Stimulated activated CD8-positive, alpha-beta memory T cell treated with anti-CD3 and anti-CD28 coated beads, Interleukin-15, amount 100 ng/mL, for 48 hours (primary cell): ENCODE measurements around the gene DIDO1.
"Not testable (repeated sequence)": the region's sequence is repeated elsewhere in the genome, so short reads cannot be mapped to it uniquely, and the experiment has no call there.

Source experiments
- DNase-seq, 2 donors: peaks; one replicate each; pipeline ENCODE4 v3.0.0-alpha.2; 2020; ENCODE audit warnings: low read depth in 2 of 2

Gene DIDO1

DNA sequence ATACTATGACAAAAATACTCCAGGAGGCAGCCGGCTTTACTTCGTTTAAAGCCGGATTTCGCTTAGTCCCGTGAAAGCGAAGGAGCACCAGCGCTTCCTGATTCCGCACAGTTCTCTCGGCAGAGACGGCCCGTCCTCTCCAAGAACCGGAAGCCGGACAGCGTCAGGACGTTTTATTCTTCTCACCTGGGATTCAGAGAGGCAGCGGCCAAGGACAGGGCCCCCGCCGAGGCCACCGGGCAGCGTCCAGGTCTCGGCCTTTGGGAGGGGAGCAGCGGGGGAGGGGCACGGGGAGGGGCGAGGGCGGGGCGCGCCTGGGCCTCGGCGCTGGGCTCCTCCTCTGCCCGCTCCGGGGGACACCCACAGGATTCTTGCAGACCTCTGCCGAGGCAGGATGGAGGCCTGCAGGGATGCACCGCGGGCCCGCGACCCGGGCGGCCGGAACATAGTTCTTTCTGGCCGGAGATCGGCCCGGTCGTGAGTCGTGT, 2.8 kb upstream of the DIDO1 start:
- peak in 1 of 2 donors; percentile 45 for DNase-seq

DNA sequence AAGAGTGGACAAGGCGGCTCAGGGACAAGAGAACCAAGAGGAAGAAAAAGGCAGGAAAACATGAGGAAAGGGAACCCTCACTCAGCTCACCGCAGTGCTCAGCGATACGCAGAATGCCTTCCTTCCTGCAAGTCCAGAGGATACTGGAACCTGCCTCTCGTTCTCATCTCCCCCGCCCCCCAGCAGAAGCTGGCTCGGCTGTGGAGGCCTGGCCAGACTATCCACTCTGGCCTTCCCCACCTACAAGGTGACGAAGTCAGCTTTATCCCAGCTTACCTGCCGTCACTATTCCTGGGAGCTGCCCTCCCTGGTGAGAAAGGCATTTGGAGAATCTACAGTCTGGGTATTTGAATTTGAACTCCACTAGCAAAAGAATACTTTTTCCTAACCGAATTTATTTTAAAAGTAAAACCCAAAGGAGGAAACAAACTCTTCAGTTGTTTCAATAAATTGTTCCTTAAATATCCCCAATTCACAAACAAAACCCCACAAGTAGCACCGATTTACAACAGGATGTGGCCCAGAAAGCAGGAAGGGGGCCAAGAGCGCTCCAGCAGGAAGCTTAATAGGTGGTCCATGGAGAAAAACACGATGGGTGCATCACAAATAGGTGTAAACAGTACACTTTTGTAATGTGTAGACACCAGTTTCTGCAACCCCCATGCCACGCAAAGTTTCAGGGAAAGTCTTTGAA, 2.1 kb upstream of the DIDO1 start:
- DNase-seq, result no peak

DNA sequence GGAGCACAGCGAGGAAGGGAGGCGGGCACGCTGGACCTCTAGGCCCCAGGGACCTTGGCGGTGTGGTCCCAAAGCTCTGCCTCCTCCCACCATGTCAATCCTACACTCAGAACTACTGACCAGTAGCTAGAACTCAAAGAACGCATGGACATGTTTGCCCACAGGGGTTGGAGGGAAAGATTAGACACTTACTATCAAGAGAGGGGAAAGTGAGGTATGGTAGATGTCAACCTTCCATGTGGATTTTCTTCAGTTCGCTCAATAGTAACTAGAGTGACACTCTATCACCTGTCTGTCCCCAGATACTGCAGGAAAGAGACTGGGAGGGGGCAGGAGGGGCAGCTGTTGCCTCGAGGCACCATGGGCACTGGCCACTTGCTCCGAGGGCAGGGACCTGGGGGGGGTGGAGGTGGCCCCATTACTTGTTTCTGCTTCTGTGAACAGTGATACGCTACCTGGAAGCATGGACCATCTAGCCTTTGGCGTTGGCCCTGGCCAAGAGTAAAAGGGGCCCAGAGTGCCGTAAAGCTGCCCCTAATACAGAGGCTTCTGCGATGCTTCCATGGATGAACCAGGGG, 912 bp upstream of the DIDO1 start:
- DNase-seq, result no peak

GRCh38 chr20:62925420-62926228, 681 bp downstream of the DIDO1 start:
- DNase-seq, result no peak

DNA sequence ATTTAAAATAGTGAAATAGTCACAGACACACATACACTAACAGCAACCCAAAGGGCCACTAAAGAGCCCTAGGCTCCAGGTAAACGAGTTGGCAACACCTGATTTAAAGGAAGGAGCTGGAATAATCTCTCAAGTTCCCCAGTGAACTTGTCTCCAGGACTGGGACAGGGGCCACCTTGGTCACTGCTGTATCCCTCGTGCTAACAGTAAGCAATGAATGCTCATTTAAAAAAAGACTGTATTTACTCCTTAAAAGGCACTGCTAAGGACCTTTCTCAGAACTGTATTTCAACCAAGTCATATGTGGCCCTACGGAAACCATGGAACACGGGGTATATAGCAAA, 1.3 kb downstream of the DIDO1 start:
- no peak for DNase-seq

DNA sequence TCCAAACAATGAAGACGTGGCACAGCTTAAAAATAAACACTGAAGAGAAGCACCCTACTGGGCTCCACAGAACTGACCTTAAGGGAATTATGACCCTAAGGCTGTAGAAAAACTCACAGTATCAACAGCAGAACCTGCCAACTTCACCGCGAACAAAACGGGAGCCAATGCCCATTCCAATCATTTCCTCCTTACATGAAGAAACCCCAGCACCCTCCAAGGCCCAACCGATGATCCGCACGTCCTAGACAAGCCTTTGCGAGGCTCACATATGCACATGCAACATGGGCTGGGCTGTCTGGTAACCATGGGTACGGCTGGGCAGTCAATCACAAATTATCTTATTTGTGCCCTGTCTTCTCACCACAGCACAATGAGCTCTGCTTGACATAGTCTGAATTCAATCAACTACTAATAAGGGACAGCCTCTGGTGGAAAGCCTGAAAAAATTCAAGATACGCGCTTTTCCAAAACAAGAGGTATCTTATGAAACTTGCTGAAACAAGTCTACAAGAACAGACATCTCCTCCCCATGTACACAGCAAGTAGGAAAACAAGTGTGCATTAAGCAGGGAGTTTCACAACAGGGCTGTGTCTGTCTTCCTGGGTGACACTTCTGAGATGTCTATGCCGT, 1.7 kb downstream of the DIDO1 start:
- DNase-seq, result no peak

- DNase-seq, result no peak
Measured at GRCh38 chr20:62923669-62924441, 2.5 kb downstream of the DIDO1 start.

DNA sequence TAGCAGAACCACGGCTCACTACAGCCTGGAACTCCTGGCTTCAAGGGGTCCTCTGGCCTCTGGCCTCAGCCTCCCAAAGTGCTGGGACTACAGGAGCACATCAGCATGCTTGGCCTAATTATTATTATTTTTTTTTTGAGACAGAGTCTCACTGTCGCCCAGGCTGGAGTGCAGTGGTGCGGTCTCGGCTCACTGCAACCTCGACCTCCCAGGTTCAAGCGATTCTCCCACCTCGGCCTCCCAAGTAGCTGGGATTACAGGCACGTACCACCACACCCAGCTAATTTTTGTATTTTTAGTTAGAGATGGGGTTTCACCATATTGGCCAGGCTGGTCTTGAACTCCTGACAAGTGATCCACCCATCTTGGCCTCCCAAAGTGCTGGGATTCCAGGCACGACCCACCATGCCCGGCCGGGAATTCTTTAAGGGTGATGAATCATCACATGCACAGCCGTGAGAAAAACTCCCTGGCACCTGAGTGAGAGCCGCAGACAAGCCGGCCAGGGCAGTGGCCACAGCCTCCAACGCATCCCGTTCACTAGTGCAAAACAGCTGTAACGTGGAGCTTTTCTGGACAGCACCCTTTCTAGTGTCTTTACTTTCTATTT, 3.1 kb downstream of the DIDO1 start:
- not testable (repeated sequence) for DNase-seq

- peak in 1 of 2 donors; percentile 28 for DNase-seq
Measured at GRCh38 chr20:62922451-62922921, 3.8 kb downstream of the DIDO1 start.

- peak in 1 of 2 donors; percentile 64 for DNase-seq
Measured at GRCh38 chr20:62921119-62921687, 5.1 kb downstream of the DIDO1 start.

DNA sequence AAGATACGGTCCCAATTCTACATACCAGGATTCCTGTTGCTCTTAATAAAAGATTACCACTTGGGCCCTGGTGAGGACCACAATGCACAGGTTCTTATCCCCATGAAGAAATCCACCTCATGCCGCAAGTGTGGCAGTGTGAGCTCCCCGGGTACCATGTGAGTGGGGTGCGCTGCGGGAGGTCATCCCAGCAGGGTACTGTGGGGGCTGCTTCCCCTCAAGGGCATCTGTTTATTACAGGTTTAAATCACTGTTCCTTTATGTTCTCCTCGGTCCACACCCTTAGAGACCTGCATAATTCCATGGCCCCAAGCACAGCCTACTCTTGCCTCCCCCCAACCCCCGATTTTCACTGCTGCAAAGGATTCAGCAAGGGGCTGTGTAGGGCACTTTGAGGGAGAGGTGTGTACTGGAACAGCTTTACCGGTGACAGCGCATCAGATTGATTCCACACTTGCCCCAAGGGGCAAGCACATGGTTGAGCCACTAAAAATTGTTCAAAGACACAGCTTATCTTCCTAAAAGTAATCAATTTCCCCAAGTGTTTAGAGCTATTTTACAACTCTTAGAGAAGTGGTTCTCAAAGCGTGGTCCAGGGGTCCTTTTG, 6.2 kb downstream of the DIDO1 start:
- no peak for DNase-seq

DNA sequence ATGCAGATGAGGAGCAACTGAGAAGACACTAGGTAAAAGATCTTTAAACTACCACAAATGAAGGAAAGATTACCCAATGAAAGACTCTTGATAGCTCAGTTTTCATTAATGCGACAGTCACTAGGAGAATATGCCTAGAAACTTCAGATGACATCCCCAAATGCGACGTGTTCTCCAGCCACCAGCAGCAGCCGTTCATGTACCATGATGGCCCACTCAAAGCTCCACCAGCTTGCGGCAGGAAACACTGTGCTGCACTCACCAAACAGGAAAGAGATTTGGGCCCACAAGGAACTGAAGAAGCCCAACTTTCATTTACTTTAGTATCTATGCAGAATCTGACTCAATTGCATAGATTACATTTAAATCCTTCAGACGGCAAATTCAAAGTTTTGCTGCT, 7.5 kb downstream of the DIDO1 start:
- DNase-seq, result peak in 1 of 2 donors; percentile 48

DNA sequence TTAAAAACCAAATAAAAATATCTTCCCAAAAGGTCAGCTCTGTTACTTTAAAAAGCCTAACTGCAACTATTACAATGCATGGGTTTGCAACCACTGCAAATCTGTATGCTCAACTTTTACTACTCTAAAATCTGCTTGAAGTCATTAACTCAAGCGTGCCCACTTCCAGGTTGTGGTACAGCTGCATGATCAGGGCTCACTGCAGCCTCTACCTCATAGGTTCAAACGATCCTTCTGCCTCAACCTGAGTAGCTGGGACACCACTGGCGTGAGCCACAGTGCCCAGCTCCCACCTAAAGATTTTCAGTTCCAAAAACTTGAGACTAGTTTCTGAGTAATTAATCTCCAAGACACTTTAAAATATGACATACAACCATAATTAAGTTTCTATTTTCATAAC, 8.2 kb downstream of the DIDO1 start:
- DNase-seq, result peak in 1 of 2 donors; percentile 36

DNA sequence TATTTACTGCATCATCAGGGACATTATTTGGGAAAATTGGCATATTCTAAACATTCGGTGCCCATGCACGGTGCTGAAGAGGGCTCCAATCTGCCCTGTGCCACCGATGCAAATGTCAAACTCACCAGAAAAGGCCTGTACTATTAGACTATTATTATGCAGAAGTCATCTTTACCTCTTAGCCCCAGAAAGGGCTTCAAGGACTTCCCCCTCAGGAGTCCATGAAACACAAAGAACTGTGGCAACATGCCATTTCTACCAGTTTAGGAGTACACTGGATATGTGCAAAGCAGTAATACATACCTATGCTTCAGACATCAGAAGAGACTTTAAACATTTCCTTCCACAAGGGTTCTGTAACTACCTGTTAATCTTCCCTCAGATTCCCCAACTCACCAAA, 8.6 kb downstream of the DIDO1 start:
- DNase-seq, result no peak

DNA sequence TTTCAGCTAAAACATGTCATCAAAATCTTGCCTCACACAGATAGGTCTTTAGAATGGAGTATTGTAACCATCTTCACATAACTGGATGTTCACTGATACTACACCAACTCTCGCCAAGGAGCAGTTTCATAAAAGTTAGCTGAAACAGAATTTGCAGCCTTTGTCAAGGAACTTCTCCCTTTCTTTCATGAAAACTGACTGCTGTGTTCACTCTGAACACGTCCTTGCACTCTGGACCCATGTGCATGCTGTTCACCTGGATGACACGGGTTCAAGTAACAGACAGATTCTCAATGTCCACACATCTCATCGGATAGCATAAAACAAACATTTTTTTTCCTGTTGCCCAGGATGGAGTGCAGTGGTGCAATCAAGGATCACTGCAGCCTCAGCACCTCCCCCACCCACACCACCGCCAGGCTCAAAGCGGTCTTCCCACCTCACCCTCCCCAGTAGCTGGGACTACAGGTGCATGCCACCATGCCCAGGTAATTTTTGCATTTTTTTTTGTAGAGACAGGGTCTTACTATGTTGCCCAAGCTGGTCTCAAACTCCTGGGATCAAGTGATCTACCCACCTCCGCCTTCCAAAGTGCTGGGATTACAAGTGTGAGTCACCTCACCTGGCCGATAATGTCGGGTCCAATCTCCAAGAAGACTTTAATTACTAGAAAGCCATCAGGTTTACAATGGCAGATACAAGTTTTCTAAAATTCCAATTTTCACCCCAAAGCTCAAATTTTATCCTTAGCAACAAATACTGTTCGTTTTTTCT, 9.4 kb downstream of the DIDO1 start:
- no peak for DNase-seq

GRCh38 chr20:62914970-62915457, 11.3 kb downstream of the DIDO1 start:
- no peak for DNase-seq

DNA sequence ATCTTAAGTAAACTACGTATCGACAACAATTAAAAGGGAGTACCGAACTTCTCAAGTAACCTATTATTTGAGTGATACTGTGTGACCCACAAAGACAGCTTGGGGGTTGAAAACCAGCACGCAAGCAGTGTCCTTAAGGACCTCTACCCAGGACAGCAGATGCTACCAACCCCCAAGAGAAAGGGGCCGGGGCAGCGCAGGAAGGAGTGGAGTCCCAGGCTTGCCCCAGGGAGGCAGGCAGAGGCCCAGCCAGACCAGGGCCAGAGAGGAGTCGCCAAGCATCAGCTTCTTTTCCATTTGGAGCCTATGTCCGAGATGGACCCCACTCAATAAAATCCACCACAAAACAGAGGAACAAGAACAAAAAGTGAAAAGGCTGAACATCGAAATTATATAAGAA, 11.9 kb downstream of the DIDO1 start:
- no peak for DNase-seq

GRCh38 chr20:62913043-62913630, 13.2 kb downstream of the DIDO1 start:
- no peak for DNase-seq
